Adrenal gland (tissue), 12 donors: ENCODE results near the gene DYRK1A. TPM values are rescaled to one million over a fixed set of nuclear protein-coding genes. Genes with fewer than 3 reads are reported as not detected.
A peak's percentile ranks its signal among the peaks of the same experiment; 100 is the strongest.

Experiments used
- DNase-seq, 7 donors: peaks; one replicate each; pipeline ENCODE4 v3.0.0-alpha.2; 2019 to 2020
- H3K27ac ChIP-seq, 5 donors: fragments of 200-600 bp; sonication (generic) in 4 of 5; 1 replicate in 3 of 5; 2 replicates in 2 of 5; pipeline versions ENCODE4 v1.5.1 to v1.8.0; 2016 to 2020; ENCODE audit warnings: mild to moderate bottlenecking in 1 of 5
- H3K27me3 ChIP-seq: fragments of 200-600 bp; 2 replicates; pipeline ENCODE4 v1.8.0; 2021
- H3K36me3 ChIP-seq, 2 donors: fragments of 200-600 bp; replicated peaks in 1 of 2; 1 replicate in 1 of 2; 2 replicates in 1 of 2; pipeline versions ENCODE4 v1.5.1 to v1.8.0; 2018 to 2022
- H3K4me1 ChIP-seq, 2 donors: fragments of 200-600 bp; replicated peaks in 1 of 2; 1 replicate in 1 of 2; 2 replicates in 1 of 2; pipeline versions ENCODE4 v1.5.1 to v1.8.0; 2018 to 2021
- H3K4me3 ChIP-seq, 4 donors: fragments of 200-600 bp; sonication (generic) in 3 of 4; one replicate each; pipeline ENCODE4 v1.5.1; 2016 to 2018
- H3K9me3 ChIP-seq, 3 donors: fragments of 200-600 bp; sonication (generic) in 1 of 3; replicated peaks in 1 of 3; 1 replicate in 2 of 3; 2 replicates in 1 of 3; pipeline versions ENCODE4 v1.5.1 to v1.8.0; 2016 to 2021
- CTCF ChIP-seq, 6 experiments: fragments of 450-650 bp in 4 of 6; fragments of 200-600 bp in 2 of 6; sonication (generic) in 1 of 6; IDR thresholded peaks; 1 replicate in 5 of 6; 2 replicates in 1 of 6; pipeline versions ENCODE4 v1.5.1 to v1.8.0; 2016 to 2021; ENCODE audit warnings: antibody characterized with exemption in 6 of 6, mild to moderate bottlenecking in 2 of 6, moderate library complexity in 1 of 6
- POLR2A ChIP-seq, 2 donors: fragments of 450-650 bp; IDR thresholded peaks; one replicate each; pipeline ENCODE4 v1.6.1; 2017; ENCODE audit warnings: antibody characterized with exemption in 2 of 2, mild to moderate bottlenecking in 2 of 2, moderate library complexity in 1 of 2
- WGBS, 4 donors: extraction: QIAGEN DNeasy Blood & Tissue Kit in 2 of 4; methylation state at CpG; one replicate each; pipeline versions ENCODE4 v1.1.5 to v1.1.7; 2013 to 2017; 5-methylcytosine and 5-hydroxymethylcytosine counted together
- intact Hi-C, 2 donors: fragments of 100-400 bp; cut with DNase I; formaldehyde crosslinking; loops; one replicate each; pipeline versions ENCODE4 v1.14.1 to v1.15.0; 2022 to 2023
- polyA plus RNA-seq, 3 donors: library from polyadenylated mRNA; stranded (reverse); fragments of 200-250 nt in 2 of 3; fragments of 350-450 nt in 1 of 3; fragmentation: Illumina TruSeq in 1 of 3; extraction: RNeasy Lipid Tissue Mini Kit (QIAGEN cat#74804) in 1 of 3; gene quantifications; one replicate each; pipeline ENCODE4 v1.2.3, GENCODE V29; 2013 to 2014
- total RNA-seq, 9 donors: library from RNA; depleted of rRNA in 4 of 9; stranded (reverse); fragments of >200 nt in 4 of 9; fragments of 120-200 nt in 1 of 9; fragmentation: NEBNext Ultra II Directional in 1 of 9; extraction: Animal tissue kit (Norgen Biotek cat#: 25700) in 1 of 9; gene quantifications; one replicate each; pipeline versions ENCODE4 v1.1.0 to v1.2.4, GENCODE V29; 2013 to 2023
- donor health status: healthy with polysubstance abuse.
- donor health status: Bipolar disorder and iron deficiency.
- donor health status: DM: yes; HTN: yes; CAD: no.
- donor health status: DM: no; HTN: no; CAD: no.
- donor health status: DM: no; HTN: no; CAD: no.
- donor health status: DM: yes; HTN: yes; CAD: no.

The DYRK1A gene
- total and polyA plus RNA-seq, 12 donors: 23.6 to 92.3 (median 57.7) TPM

GRCh38 chr21:37484535-37485474 is 118.2 kb downstream of the DYRK1A start:
- TF ChIP-seq POLR2A (IDR thresholded peaks at IDR 0.05) (no peak), CTCF (IDR thresholded peaks at IDR 0.05) (no peak)
- WGBS, 4 donors: 92 to 96% (median 93%) methylated on average over 7 of the region's 7 CpGs
- Histone ChIP-seq H3K36me3 (peaks cover 0 to 27% of the 10 kb centered on the region in 2 donors), H3K9me3 (no peaks in the 10 kb centered on the region), H3K4me1 (no peaks in the 10 kb centered on the region), H3K4me3 (no peak overlapping the region), H3K27ac (peak overlapping the region in 1 of 5 donors; percentile 6), H3K27me3 (no peaks in the 10 kb centered on the region)
- DNase-seq: no peak
- intact Hi-C loops: no loop called here

GRCh38 chr21:37489553-37489952 is 123.0 kb downstream of the DYRK1A start:
- TF ChIP-seq POLR2A (IDR thresholded peaks at IDR 0.05) (no peak), CTCF (IDR thresholded peaks at IDR 0.05) (no peak)
- 60 to 81% (median 70%) methylated on average over 1 of the region's 1 CpG for WGBS, 4 donors
- no peaks in the 10 kb centered on the region for H3K27me3 ChIP-seq
- no peak for DNase-seq
- H3K4me3 ChIP-seq: no peak overlapping the region
- H3K9me3 ChIP-seq: no peaks in the 10 kb centered on the region
- H3K4me1 ChIP-seq: no peaks in the 10 kb centered on the region
- H3K36me3 ChIP-seq: peaks cover 0 to 10% of the 10 kb centered on the region in 2 donors
- intact Hi-C loops: no loop called here
- H3K27ac ChIP-seq: no peak overlapping the region

GRCh38 chr21:37490084-37490483 is 123.5 kb downstream of the DYRK1A start:
- WGBS, 4 donors: 91 to 94% (median 92%) methylated on average over 7 of the region's 7 CpGs
- intact Hi-C loops: no loop called here
- Histone ChIP-seq H3K4me3 (no peak overlapping the region), H3K4me1 (no peaks in the 10 kb centered on the region), H3K27me3 (no peaks in the 10 kb centered on the region), H3K27ac (no peak overlapping the region), H3K9me3 (no peaks in the 10 kb centered on the region), H3K36me3 (peaks cover 0 to 10% of the 10 kb centered on the region in 2 donors)
- no peak for DNase-seq
- no peak for TF ChIP-seq POLR2A (IDR thresholded peaks at IDR 0.05)
- no peak for TF ChIP-seq CTCF (IDR thresholded peaks at IDR 0.05)

- 70 to 81% (median 72%) methylated on average over 4 of the region's 4 CpGs for WGBS, 4 donors
- TF ChIP-seq CTCF (IDR thresholded peaks at IDR 0.05): peak in 4 of 6 experiments; percentile 2 to 28 (median 18)
- no peak for TF ChIP-seq POLR2A (IDR thresholded peaks at IDR 0.05)
- peaks cover 0 to 12% of the 10 kb centered on the region in 2 donors for H3K36me3 ChIP-seq
- H3K4me1 ChIP-seq: peaks cover 0 to 3% of the 10 kb centered on the region in 2 donors
- DNase-seq: no peak
- H3K27me3 ChIP-seq: no peaks in the 10 kb centered on the region
- no peak overlapping the region for H3K27ac ChIP-seq
- no peaks in the 10 kb centered on the region for H3K9me3 ChIP-seq
- intact Hi-C loops: no loop called here
- no peak overlapping the region for H3K4me3 ChIP-seq
Measured at GRCh38 chr21:37496972-37497371, 130.4 kb downstream of the DYRK1A start.
